IPS-15b (cell line): ENCODE results near the gene CYP4A22.
"Not testable (repeated sequence)": the region's sequence is repeated elsewhere in the genome, so short reads cannot be mapped to it uniquely, and the experiment has no call there.

ENCODE experiments used
- H3K27me3 ChIP-seq: one replicate; pipeline ENCODE4 v1.6.1; 2013; ENCODE audit warnings: low read length; ENCODE audit not compliant: control insufficient read depth, insufficient read depth
- H3K36me3 ChIP-seq: one replicate; pipeline ENCODE4 v1.6.1; 2013; ENCODE audit warnings: low read length; ENCODE audit not compliant: control insufficient read depth, insufficient read depth
- H3K4me1 ChIP-seq: one replicate; pipeline ENCODE4 v1.6.1; 2013; ENCODE audit warnings: mild to moderate bottlenecking, low read length; ENCODE audit not compliant: control insufficient read depth, insufficient read depth
- H3K4me3 ChIP-seq: one replicate; pipeline ENCODE4 v1.5.1; 2013; ENCODE audit warnings: low read depth, low read length
- H3K9ac ChIP-seq: one replicate; pipeline ENCODE4 v1.6.1; 2013; ENCODE audit warnings: low read depth, mild to moderate bottlenecking, low read length
- H3K9me3 ChIP-seq: one replicate; pipeline ENCODE4 v1.6.1; 2013; ENCODE audit warnings: mild to moderate bottlenecking, low read length; ENCODE audit not compliant: control insufficient read depth, insufficient read depth

The CYP4A22 gene

GRCh38 chr1:47128854-47129253 lies 8.4 kb upstream of the CYP4A22 start:
- H3K9me3 ChIP-seq, H3K36me3 ChIP-seq, H3K4me1 ChIP-seq, H3K27me3 ChIP-seq, H3K4me3 ChIP-seq, H3K9ac ChIP-seq: not testable (repeated sequence)

- H3K9me3 ChIP-seq, H3K27me3 ChIP-seq, H3K4me3 ChIP-seq, H3K36me3 ChIP-seq, H3K9ac ChIP-seq, H3K4me1 ChIP-seq: not testable (repeated sequence)
These were observed 7.6 kb upstream of the CYP4A22 start for GRCh38 chr1:47129489-47130230.

DNA sequence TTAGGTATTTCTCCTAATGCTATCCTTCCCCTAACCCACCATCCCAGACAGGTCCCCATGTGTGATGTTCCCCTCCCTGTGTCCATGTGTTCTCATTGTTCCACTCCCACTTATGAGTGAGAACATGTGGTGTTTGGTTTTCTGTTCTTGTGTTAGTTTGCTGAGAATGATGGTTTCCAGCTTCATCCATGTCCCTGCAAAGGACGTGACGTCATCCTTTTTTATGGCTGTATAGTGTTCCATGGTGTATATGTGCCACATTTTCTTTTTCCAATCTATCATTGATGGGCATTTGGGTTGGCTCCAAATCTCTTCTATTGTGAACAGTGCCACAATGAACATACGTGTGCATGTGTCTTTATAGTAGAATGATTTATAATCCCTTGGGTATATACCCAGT lies 4.6 kb upstream of the CYP4A22 start:
- H3K36me3 ChIP-seq, H3K4me1 ChIP-seq, H3K9ac ChIP-seq, H3K4me3 ChIP-seq, H3K9me3 ChIP-seq, H3K27me3 ChIP-seq: not testable (repeated sequence)

- Histone ChIP-seq H3K4me3 (no peak overlapping the region), H3K9me3 (no peaks in the 10 kb centered on the region), H3K27me3 (no peaks in the 10 kb centered on the region), H3K4me1 (no peaks in the 10 kb centered on the region), H3K9ac (no peak overlapping the region), H3K36me3 (no peaks in the 10 kb centered on the region)
These were observed 829 bp downstream of the CYP4A22 start for GRCh38 chr1:47137925-47138615.

DNA sequence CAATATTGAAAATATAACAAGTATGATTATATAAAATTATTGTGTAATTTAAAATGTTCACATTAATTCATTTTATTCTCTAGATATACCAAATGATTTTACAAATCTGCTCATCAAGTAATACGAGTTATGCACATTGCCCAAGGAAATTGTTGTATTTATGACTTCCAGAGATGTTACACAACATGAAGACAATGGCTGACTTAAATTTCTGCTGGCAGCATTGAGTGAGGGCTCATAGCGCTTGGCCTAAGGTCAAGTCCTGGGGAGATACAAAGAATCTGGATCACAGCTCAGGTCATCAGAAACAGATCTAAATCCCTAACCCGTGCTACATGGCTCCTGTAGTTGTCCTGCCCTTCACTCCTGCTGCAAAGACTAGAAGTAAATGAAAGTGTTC lies 3.1 kb downstream of the CYP4A22 start:
- H3K9me3 ChIP-seq: not testable (repeated sequence)

GRCh38 chr1:47143654-47144053 lies 6.4 kb downstream of the CYP4A22 start:
- H3K9ac ChIP-seq, H3K27me3 ChIP-seq, H3K4me1 ChIP-seq, H3K9me3 ChIP-seq, H3K4me3 ChIP-seq, H3K36me3 ChIP-seq: not testable (repeated sequence)

More for the DNA sequence above, 3.1 kb downstream of the CYP4A22 start:
- H3K36me3 ChIP-seq, H3K27me3 ChIP-seq, H3K9ac ChIP-seq, H3K4me3 ChIP-seq, H3K4me1 ChIP-seq: not testable (repeated sequence)

- not testable (repeated sequence) for H3K9me3 ChIP-seq
These were observed 9.3 kb downstream of the CYP4A22 start for GRCh38 chr1:47146495-47146894.

GRCh38 chr1:47147047-47147785 lies 10.0 kb downstream of the CYP4A22 start:
- no peaks in the 10 kb centered on the region for H3K36me3 ChIP-seq
- H3K9me3 ChIP-seq: no peaks in the 10 kb centered on the region
- no peak overlapping the region for H3K9ac ChIP-seq
- H3K4me1 ChIP-seq: no peaks in the 10 kb centered on the region
- no peak overlapping the region for H3K4me3 ChIP-seq
- H3K27me3 ChIP-seq: no peaks in the 10 kb centered on the region

More at GRCh38 chr1:47146495-47146894, 9.3 kb downstream of the CYP4A22 start:
- H3K36me3 ChIP-seq, H3K4me3 ChIP-seq, H3K4me1 ChIP-seq, H3K27me3 ChIP-seq, H3K9ac ChIP-seq: not testable (repeated sequence)

DNA sequence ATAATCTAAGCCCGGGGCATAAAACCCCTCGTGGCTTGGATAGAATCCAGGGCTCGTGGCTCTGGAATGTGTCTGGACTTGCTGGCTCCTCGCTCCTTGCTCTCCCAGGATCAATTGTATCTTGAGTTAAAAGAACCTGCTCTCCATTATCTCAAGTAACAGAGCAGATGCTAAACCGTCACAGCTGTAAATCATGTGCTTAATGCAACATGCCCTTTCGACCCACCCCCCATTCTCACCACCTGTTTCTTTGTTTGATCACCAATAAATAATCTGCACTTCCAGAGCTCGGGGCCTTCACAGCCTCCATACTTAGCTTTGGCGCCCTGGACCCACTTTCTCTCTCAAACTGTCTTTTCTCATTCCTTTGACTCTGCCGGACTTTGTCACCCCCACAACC lies 11.9 kb downstream of the CYP4A22 start:
- not testable (repeated sequence) for H3K27me3 ChIP-seq, H3K4me1 ChIP-seq, H3K36me3 ChIP-seq, H3K9me3 ChIP-seq, H3K4me3 ChIP-seq, H3K9ac ChIP-seq

DNA sequence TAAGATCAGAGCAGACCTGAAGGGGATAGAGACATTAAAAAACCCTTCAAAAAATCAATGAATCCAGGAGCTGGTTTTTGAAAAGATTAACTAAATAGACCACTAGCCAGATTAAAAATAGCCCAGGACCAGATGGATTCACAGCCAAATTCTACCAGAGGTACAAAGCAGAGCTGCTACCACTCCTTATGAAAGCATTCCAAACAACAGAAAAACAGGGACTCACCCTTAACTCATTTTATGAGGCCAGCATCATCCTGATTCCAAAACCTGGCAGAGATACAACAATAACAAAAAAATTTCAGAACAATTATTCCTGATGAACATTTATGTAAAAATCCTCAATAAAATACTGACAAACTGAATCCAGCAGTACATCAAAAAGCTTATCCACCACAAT lies 19.2 kb downstream of the CYP4A22 start:
- not testable (repeated sequence) for H3K27me3 ChIP-seq, H3K9ac ChIP-seq, H3K36me3 ChIP-seq, H3K4me3 ChIP-seq, H3K4me1 ChIP-seq, H3K9me3 ChIP-seq

DNA sequence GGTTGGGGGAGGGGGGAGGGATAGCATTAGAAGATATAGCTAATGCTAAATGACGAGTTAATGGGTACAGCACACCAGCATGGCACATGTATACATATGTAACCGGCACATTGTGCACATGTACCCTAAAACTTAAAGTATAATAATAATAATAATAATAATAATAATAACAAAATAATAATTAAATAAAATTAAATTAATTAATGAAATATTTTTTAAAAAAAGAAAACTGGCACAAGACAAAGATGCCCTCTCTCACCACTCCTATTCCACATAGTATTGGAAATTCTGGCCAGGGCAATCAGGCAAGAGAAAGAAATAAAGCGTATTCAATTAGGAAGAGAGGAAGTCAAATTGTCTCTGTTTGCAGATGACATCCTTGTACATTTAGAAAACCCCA lies 20.7 kb downstream of the CYP4A22 start:
- H3K27me3 ChIP-seq, H3K36me3 ChIP-seq, H3K9me3 ChIP-seq, H3K9ac ChIP-seq, H3K4me1 ChIP-seq, H3K4me3 ChIP-seq: not testable (repeated sequence)

GRCh38 chr1:47160716-47161115 lies 23.5 kb downstream of the CYP4A22 start:
- Histone ChIP-seq H3K9me3 (no peaks in the 10 kb centered on the region), H3K4me3 (no peak overlapping the region), H3K4me1 (no peaks in the 10 kb centered on the region), H3K9ac (no peak overlapping the region), H3K36me3 (no peaks in the 10 kb centered on the region), H3K27me3 (no peaks in the 10 kb centered on the region)
